Measurements from ENCODE around the gene TRPV3. TPM values are rescaled to one million over a fixed set of nuclear protein-coding genes. Genes with fewer than 3 reads are reported as not detected.
"Not testable (repeated sequence)": the region's sequence is repeated elsewhere in the genome, so short reads cannot be mapped to it uniquely, and the experiment has no call there.

The TRPV3 gene
- total RNA-seq, 1 experiment from 2014 or later, result 4.4 TPM

DNA sequence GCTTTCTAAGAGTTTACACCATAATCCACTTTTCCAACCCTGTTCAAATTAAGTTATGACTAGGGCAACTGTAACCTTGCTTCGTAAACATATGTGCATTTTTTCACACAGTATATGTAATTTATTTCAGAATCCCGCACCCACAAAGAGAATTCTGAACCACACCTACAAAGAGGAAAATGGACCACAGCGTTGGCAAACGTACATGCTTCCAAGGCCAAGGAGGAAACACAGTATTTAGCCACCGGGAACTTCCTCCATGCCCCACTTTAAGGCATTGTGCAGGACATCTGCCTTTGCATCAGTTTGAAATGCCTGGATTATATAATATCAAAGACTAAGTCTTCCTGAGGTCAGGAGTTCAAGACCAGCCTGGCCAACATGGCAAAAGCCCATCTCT lies 88.1 kb downstream of the TRPV3 start:
- no peaks in the 10 kb centered on the region for H3K9me3 Mint-ChIP-seq (ENCODE audit: unreplicated experiment)
- H3K4me3 Mint-ChIP-seq (ENCODE audit: unreplicated experiment), result no peak overlapping the region
- CTCF ChIA-PET, result no interaction called here
- no peak for TF ChIP-seq CTCF (IDR thresholded peaks at IDR 0.05; ENCODE audit: unreplicated experiment)
- H3K27me3 Mint-ChIP-seq (ENCODE audit: insufficient read depth, unreplicated experiment), result no peaks in the 10 kb centered on the region
- DNase-seq (ENCODE audit: unreplicated experiment), result no peak
- H3K4me1 Mint-ChIP-seq (ENCODE audit: insufficient read depth, unreplicated experiment), result no peaks in the 10 kb centered on the region
- no peaks in the 10 kb centered on the region for H3K36me3 Mint-ChIP-seq (ENCODE audit: insufficient read depth, unreplicated experiment)
- H3K27ac Mint-ChIP-seq (ENCODE audit: low read depth, unreplicated experiment), result no peak overlapping the region
- intact Hi-C loops (cut with micrococcal nuclease), result no loop called here
- POLR2A ChIA-PET, result no interaction called here
- BruUV-seq (replicated peaks), result no TSS peak

GRCh38 chr17:3466355-3466754 lies 91.3 kb downstream of the TRPV3 start:
- H3K4me1 Mint-ChIP-seq (ENCODE audit: insufficient read depth, unreplicated experiment); H3K4me3 Mint-ChIP-seq (ENCODE audit: unreplicated experiment); POLR2A ChIA-PET; intact Hi-C loops (cut with micrococcal nuclease); H3K27me3 Mint-ChIP-seq (ENCODE audit: insufficient read depth, unreplicated experiment); CTCF ChIA-PET; BruUV-seq (replicated peaks); DNase-seq (ENCODE audit: unreplicated experiment); H3K27ac Mint-ChIP-seq (ENCODE audit: low read depth, unreplicated experiment); H3K36me3 Mint-ChIP-seq (ENCODE audit: insufficient read depth, unreplicated experiment); H3K9me3 Mint-ChIP-seq (ENCODE audit: unreplicated experiment): not testable (repeated sequence)

Other genes with a start within 250 kb of the TRPV3 start
- gene OR3A2, start 171.5 kb downstream of the TRPV3 start, total RNA-seq (2022), result not detected in 2 replicates
- not detected in 2 replicates for gene OR1E1, start 159.4 kb downstream of the TRPV3 start, total RNA-seq (2022)
- gene OR3A3, start 146.4 kb downstream of the TRPV3 start, total RNA-seq (2022), result not detected in 2 replicates
- not detected in 2 replicates for gene OR1E2, start 124.0 kb downstream of the TRPV3 start, total RNA-seq (2022)
- not detected in 2 replicates for gene SPATA22, start 86.0 kb downstream of the TRPV3 start, total RNA-seq (2022)
- 0.54 TPM in 2 replicates for gene ASPA, start 81.8 kb downstream of the TRPV3 start, total RNA-seq (2022)
- gene TRPV1, start 51.6 kb upstream of the TRPV3 start, total RNA-seq (2022), result 2.7 and 5.4 TPM in 2 replicates
- 6.3 and 8.3 TPM in 2 replicates for gene SHPK, start 78.4 kb upstream of the TRPV3 start, total RNA-seq (2022)
- gene CTNS, start 78.9 kb upstream of the TRPV3 start, total RNA-seq (2022), result 7.1 and 11.4 TPM in 2 replicates
- 130 and 147 TPM in 2 replicates for gene TAX1BP3, start 110.8 kb upstream of the TRPV3 start, total RNA-seq (2022)
- 72.2 and 78.5 TPM in 2 replicates for gene EMC6, start 111.0 kb upstream of the TRPV3 start, total RNA-seq (2022)
- gene P2RX5, start 138.3 kb upstream of the TRPV3 start, total RNA-seq (2022), result 4.8 and 4.9 TPM in 2 replicates
- gene HASPIN, start 166.1 kb upstream of the TRPV3 start, total RNA-seq (2022), result 3.7 and 6.4 TPM in 2 replicates
- 23.8 and 26.6 TPM in 2 replicates for gene ITGAE, start 243.4 kb upstream of the TRPV3 start, total RNA-seq (2022)